BJ (cell line): Measurements from ENCODE around the gene FOSL1. TPM values are rescaled to one million over a fixed set of nuclear protein-coding genes. Genes with fewer than 3 reads are reported as not detected.

Experiments used
- CTCF ChIA-PET: fragments of 350-600 bp; formaldehyde crosslinking; extraction: SDS; loops from one replicate; lab custom pipeline; 2021; ENCODE audit warnings: antibody characterized with exemption, inconsistent platforms; lab: Yijun Ruan, JAX
- POLR2A ChIA-PET: fragments of 300-600 bp; sonication (Branson Sonifier 250); formaldehyde crosslinking; extraction: SDS; loops from one replicate; lab custom pipeline; 2021; ENCODE audit warnings: antibody characterized with exemption; lab: Charles Lee
- DNase-seq: peaks from one replicate; pipeline ENCODE4 v3.0.0-alpha.2; 2011; ENCODE audit warnings: low read depth
- H3K27me3 ChIP-seq: 2 replicates; pipeline ENCODE4 v1.6.0; 2011; ENCODE audit warnings: low read length; ENCODE audit not compliant: control insufficient read depth, insufficient read depth
- H3K36me3 ChIP-seq: 2 replicates; pipeline ENCODE4 v1.5.1; 2011; ENCODE audit warnings: low read length; ENCODE audit not compliant: control insufficient read depth, insufficient read depth
- H3K4me3 ChIP-seq: 2 replicates; pipeline ENCODE4 v1.5.1; 2011; ENCODE audit warnings: low read depth, mild to moderate bottlenecking, control low read depth, low read length
- CTCF ChIP-seq: IDR thresholded peaks from 2 replicates; pipeline ENCODE4 v1.5.1; 2011; ENCODE audit warnings: low read depth, mild to moderate bottlenecking, control low read depth, inconsistent platforms, low read length, moderate library complexity; ENCODE audit not compliant: insufficient read depth
- polyA plus RNA-seq: library from polyadenylated mRNA; depleted of rRNA; stranded (reverse); fragments of >200 nt; gene quantifications from 2 replicates; pipeline ENCODE4 v1.2.3, GENCODE V29; 2011

The FOSL1 gene
- polyA plus RNA-seq, 1 experiment: 10.3 TPM

GRCh38 chr11:65864706-65865471 is 35.3 kb downstream of the FOSL1 start:
- DNase-seq: no peak
- Histone ChIP-seq H3K27me3 (no peaks in the 10 kb centered on the region), H3K4me3 (no peak overlapping the region), H3K36me3 (peaks cover 52% of the 10 kb centered on the region)
- no peak for TF ChIP-seq CTCF
- POLR2A ChIA-PET: no interaction called here
- CTCF ChIA-PET: no interaction called here

- CTCF ChIA-PET: interaction anchor here (1.4 to 1.8 kb wide), 2 partner anchors 21 to 152 kb away, joined by 4 read pairs; partner anchors contain the start of gene KAT5
- no peak for DNase-seq
- Histone ChIP-seq H3K4me3 (no peak overlapping the region), H3K36me3 (peaks cover 45% of the 10 kb centered on the region), H3K27me3 (no peaks in the 10 kb centered on the region)
- no peak for TF ChIP-seq CTCF
- POLR2A ChIA-PET: no interaction called here
Measured at GRCh38 chr11:65863889-65864705, 36.1 kb downstream of the FOSL1 start.

GRCh38 chr11:65862941-65863888 is 37.0 kb downstream of the FOSL1 start:
- ChIA-PET CTCF (interaction anchor here (1.4 to 1.8 kb wide), 2 partner anchors 22 to 151 kb away, joined by 4 read pairs; partner anchors contain the start of gene KAT5), POLR2A (no interaction called here)
- no peak for DNase-seq
- no peak overlapping the region for H3K4me3 ChIP-seq
- no peaks in the 10 kb centered on the region for H3K27me3 ChIP-seq
- TF ChIP-seq CTCF: no peak
- H3K36me3 ChIP-seq: peaks cover 41% of the 10 kb centered on the region

- POLR2A ChIA-PET: no interaction called here
- peaks cover 36% of the 10 kb centered on the region for H3K36me3 ChIP-seq
- no peak for TF ChIP-seq CTCF
- H3K27me3 ChIP-seq: no peaks in the 10 kb centered on the region
- CTCF ChIA-PET: interaction anchor here (1.4 to 4.5 kb wide), 4 partner anchors 9 to 150 kb away, joined by 4 to 70 read pairs (median 24); partner anchors contain the start of genes CCDC85B, EFEMP2, FIBP and KAT5
- H3K4me3 ChIP-seq: no peak overlapping the region
- no peak for DNase-seq
Measured at GRCh38 chr11:65862191-65862735, 37.9 kb downstream of the FOSL1 start.
